ENCODE results near the gene GOLGA6L2.

The GOLGA6L2 gene, protein sequence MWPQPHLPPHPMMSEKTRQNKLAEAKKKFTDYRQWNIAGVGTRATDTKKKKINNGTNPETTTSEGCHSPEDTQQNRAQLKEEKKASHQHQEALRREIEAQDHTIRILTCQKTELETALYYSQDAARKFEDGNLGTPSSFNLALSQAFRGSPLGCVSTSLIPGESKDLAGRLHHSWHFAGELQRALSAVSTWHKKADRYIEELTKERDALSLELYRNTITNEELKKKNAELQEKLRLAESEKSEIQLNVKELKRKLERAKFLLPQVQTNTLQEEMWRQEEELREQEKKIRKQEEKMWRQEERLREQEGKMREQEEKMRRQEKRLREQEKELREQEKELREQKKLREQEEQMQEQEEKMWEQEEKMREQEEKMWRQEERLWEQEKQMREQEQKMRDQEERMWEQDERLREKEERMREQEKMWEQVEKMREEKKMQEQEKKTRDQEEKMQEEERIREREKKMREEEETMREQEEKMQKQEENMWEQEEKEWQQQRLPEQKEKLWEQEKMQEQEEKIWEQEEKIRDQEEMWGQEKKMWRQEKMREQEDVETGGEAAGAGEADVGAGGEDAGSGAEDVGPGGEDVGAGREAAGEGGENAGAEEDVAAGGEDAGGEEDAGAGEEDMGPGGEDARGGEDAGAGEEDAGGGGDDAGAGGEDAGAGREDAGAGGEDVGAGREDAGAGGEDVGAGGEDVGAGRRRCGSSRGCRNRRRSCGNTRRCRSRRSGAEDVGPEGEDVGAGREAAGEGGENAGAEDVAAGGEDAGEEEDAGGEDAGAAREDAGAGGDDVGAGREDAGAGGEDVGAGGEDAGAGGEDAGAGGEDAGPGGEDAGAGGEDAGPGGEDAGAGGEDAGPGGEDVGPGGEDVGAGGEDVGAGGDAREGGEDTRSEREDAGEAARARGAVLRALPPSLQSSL

GRCh38 chr15:23447107-23447500 is at the start of gene GOLGA6L2:
TSS of gene GOLGA6L2 (minus strand) at chr15:23447243. CDS start at chr15:23447181, 62 bp downstream.
- Mint-ChIP-seq H3K9me3 (no peaks in the 10 kb centered on the region), H3K4me3 (no peak within 1 kb of the TSS), H3K27ac (no peak within 1 kb of the TSS)

GRCh38 chr15:23484870-23485269 is 37.8 kb upstream of the GOLGA6L2 start:
- Mint-ChIP-seq H3K9me3 (no peaks in the 10 kb centered on the region), H3K36me3 (ENCODE audit: low read depth) (no peaks in the 10 kb centered on the region), H3K4me1 (ENCODE audit: low read depth) (no peaks in the 10 kb centered on the region), H3K27ac (no peak overlapping the region), H3K4me3 (no peak overlapping the region), H3K27me3 (ENCODE audit: low read depth) (peaks cover 4% of the 10 kb centered on the region)

More at GRCh38 chr15:23447107-23447500, at the start of gene GOLGA6L2:
- Mint-ChIP-seq H3K4me1 (ENCODE audit: low read depth) (no peaks in the 10 kb centered on the region), H3K36me3 (ENCODE audit: low read depth) (no peaks in the 10 kb centered on the region), H3K27me3 (ENCODE audit: low read depth) (no peaks in the 10 kb centered on the region)

DNA sequence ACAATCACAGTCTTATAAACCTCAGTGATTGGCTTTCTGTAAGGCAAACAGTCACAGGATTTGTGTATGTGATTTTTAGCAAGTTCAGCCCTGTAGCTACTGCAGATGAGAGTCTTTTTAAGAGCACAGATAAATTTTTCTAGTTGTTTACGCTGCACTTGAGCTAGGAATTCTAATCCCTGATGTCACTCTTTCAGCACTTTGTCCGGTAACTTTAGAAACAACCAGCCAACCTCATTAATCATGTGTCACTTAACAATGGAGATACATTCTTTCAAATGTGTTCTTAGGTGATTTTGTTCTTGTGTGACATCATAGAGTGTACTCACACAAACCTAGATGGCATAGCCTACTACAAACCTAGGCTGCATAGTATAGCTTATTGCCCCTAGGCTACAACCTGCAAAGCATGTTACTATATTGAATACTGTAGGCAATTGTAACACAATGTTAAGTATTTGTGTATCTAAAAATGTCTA is 36.8 kb upstream of the GOLGA6L2 start:
- no peaks in the 10 kb centered on the region for H3K4me1 Mint-ChIP-seq (ENCODE audit: low read depth)
- peaks cover 4% of the 10 kb centered on the region for H3K27me3 Mint-ChIP-seq (ENCODE audit: low read depth)
- no peaks in the 10 kb centered on the region for H3K9me3 Mint-ChIP-seq
- H3K4me3 Mint-ChIP-seq: no peak overlapping the region
- no peaks in the 10 kb centered on the region for H3K36me3 Mint-ChIP-seq (ENCODE audit: low read depth)
- H3K27ac Mint-ChIP-seq: no peak overlapping the region

GRCh38 chr15:23482764-23483489 is 35.9 kb upstream of the GOLGA6L2 start:
- H3K36me3 Mint-ChIP-seq (ENCODE audit: low read depth): no peaks in the 10 kb centered on the region
- no peaks in the 10 kb centered on the region for H3K4me1 Mint-ChIP-seq (ENCODE audit: low read depth)
- H3K9me3 Mint-ChIP-seq: no peaks in the 10 kb centered on the region
- peaks cover 4% of the 10 kb centered on the region for H3K27me3 Mint-ChIP-seq (ENCODE audit: low read depth)
- no peak overlapping the region for H3K27ac Mint-ChIP-seq
- no peak overlapping the region for H3K4me3 Mint-ChIP-seq

GRCh38 chr15:23482228-23482627 is 35.2 kb upstream of the GOLGA6L2 start:
- no peak overlapping the region for H3K4me3 Mint-ChIP-seq
- H3K27me3 Mint-ChIP-seq (ENCODE audit: low read depth): peaks cover 4% of the 10 kb centered on the region
- H3K4me1 Mint-ChIP-seq (ENCODE audit: low read depth): no peaks in the 10 kb centered on the region
- no peak overlapping the region for H3K27ac Mint-ChIP-seq
- no peaks in the 10 kb centered on the region for H3K9me3 Mint-ChIP-seq
- no peaks in the 10 kb centered on the region for H3K36me3 Mint-ChIP-seq (ENCODE audit: low read depth)

DNA sequence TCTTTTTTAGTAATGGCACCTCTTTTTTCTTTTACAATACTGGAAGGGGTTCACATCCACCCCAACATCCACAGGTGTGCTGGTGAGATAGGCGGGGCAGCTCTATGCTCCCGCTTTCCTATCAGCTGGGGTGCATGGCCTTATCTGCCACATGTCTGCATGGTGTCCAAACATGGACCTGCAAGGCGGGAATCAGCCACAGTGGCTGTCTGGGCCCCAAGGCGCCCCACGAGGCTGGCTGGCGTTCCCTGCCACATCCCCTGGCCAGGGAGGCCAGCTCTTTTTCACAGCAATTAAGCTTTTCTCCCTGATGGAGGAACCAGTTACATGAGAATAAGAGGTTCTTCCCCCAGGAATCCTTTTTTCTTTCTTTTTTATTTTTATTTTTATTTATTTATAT is 30.9 kb upstream of the GOLGA6L2 start:
- Mint-ChIP-seq H3K36me3 (ENCODE audit: low read depth) (no peaks in the 10 kb centered on the region), H3K27me3 (ENCODE audit: low read depth) (peaks cover 4% of the 10 kb centered on the region), H3K9me3 (no peaks in the 10 kb centered on the region), H3K27ac (no peak overlapping the region), H3K4me3 (no peak overlapping the region), H3K4me1 (ENCODE audit: low read depth) (no peaks in the 10 kb centered on the region)

- no peaks in the 10 kb centered on the region for H3K36me3 Mint-ChIP-seq (ENCODE audit: low read depth)
- H3K9me3 Mint-ChIP-seq: no peaks in the 10 kb centered on the region
- H3K27ac Mint-ChIP-seq: no peak overlapping the region
- H3K27me3 Mint-ChIP-seq (ENCODE audit: low read depth): no peaks in the 10 kb centered on the region
- no peak overlapping the region for H3K4me3 Mint-ChIP-seq
- no peaks in the 10 kb centered on the region for H3K4me1 Mint-ChIP-seq (ENCODE audit: low read depth)
Measured at GRCh38 chr15:23472678-23473077, 25.6 kb upstream of the GOLGA6L2 start.

DNA sequence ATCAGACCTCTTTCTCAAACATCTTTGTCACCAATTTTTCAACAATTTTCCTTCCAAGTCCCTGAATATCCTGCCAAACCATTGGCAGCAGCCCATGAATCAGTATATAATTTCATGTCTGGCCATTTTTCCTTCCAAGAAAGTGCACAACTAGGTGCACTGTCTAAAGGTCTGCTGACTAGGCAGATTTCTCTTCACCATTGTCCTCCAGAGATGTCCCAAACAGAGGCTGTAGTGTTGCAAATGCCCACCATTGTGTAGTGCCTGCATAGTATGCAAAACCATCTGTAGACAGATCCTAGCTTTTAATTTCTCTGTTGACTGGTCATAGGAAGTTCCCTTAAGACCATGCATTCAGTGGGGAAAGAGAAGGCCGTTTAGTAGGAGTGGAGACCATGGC is 25.0 kb upstream of the GOLGA6L2 start:
- H3K27me3 Mint-ChIP-seq (ENCODE audit: low read depth): no peaks in the 10 kb centered on the region
- H3K4me3 Mint-ChIP-seq: no peak overlapping the region
- no peaks in the 10 kb centered on the region for H3K9me3 Mint-ChIP-seq
- no peaks in the 10 kb centered on the region for H3K4me1 Mint-ChIP-seq (ENCODE audit: low read depth)
- H3K27ac Mint-ChIP-seq: no peak overlapping the region
- H3K36me3 Mint-ChIP-seq (ENCODE audit: low read depth): no peaks in the 10 kb centered on the region

DNA sequence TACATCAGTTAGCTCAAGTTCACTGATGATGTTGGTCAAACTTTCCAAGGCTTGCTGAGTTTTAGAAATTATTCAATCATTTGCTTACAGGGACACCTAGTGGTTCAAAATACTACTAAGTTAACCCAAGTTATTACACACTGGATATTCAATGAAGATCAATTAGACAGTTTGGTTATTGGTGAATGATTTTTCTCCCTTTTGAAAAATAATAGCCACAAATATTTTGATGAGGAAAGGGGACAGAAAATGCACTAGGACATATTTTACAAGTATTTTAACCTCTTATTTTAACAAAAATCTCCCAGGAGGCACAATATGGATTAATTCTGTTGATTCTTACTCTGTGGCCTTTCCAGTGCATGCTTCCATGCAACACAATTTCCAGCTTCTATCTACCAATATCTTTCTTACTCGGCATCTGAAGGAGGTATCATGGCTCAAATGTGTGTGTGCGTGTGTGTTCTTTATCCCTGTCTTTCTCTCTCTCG is 20.1 kb upstream of the GOLGA6L2 start:
- Mint-ChIP-seq H3K36me3 (ENCODE audit: low read depth) (no peaks in the 10 kb centered on the region), H3K9me3 (no peaks in the 10 kb centered on the region), H3K4me1 (ENCODE audit: low read depth) (no peaks in the 10 kb centered on the region), H3K27me3 (ENCODE audit: low read depth) (no peaks in the 10 kb centered on the region), H3K27ac (no peak overlapping the region), H3K4me3 (no peak overlapping the region)

DNA sequence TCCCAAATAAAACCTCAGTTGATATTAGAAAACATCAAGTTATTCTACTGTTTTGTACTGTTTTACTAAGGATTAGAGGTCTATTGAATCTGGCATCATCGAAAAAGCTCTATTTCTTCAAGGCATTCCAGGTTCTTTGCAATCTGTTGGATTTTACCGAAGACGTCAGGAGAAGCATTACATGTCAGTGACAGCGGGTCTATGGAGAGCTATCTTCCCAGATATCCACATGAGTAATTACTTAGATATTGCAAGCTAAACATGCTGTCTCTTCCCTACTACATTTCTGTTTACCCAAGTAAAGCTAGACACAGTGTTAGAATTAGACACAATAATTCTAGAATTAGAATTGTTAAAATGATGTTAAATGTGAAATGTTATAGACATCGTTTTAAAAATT is 10.8 kb upstream of the GOLGA6L2 start:
- Mint-ChIP-seq H3K4me3 (no peak overlapping the region), H3K36me3 (ENCODE audit: low read depth) (no peaks in the 10 kb centered on the region), H3K9me3 (no peaks in the 10 kb centered on the region), H3K4me1 (ENCODE audit: low read depth) (no peaks in the 10 kb centered on the region), H3K27me3 (ENCODE audit: low read depth) (no peaks in the 10 kb centered on the region), H3K27ac (no peak overlapping the region)

- Mint-ChIP-seq H3K36me3 (ENCODE audit: low read depth) (no peaks in the 10 kb centered on the region), H3K4me3 (no peak overlapping the region), H3K9me3 (no peaks in the 10 kb centered on the region), H3K4me1 (ENCODE audit: low read depth) (no peaks in the 10 kb centered on the region), H3K27me3 (ENCODE audit: low read depth) (no peaks in the 10 kb centered on the region), H3K27ac (no peak overlapping the region)
Measured at GRCh38 chr15:23446215-23447106, 582 bp downstream of the GOLGA6L2 start.

- no peak overlapping the region for H3K27ac Mint-ChIP-seq
Measured at GRCh38 chr15:23444269-23444668, 2.8 kb downstream of the GOLGA6L2 start.

GRCh38 chr15:23441204-23441603 is 5.8 kb downstream of the GOLGA6L2 start:
- Mint-ChIP-seq H3K27me3 (ENCODE audit: low read depth) (no peaks in the 10 kb centered on the region), H3K36me3 (ENCODE audit: low read depth) (no peaks in the 10 kb centered on the region), H3K27ac (no peak overlapping the region), H3K4me3 (no peak overlapping the region), H3K9me3 (no peaks in the 10 kb centered on the region), H3K4me1 (ENCODE audit: low read depth) (no peaks in the 10 kb centered on the region)

More at GRCh38 chr15:23444269-23444668, 2.8 kb downstream of the GOLGA6L2 start:
- H3K4me3 Mint-ChIP-seq: no peak overlapping the region
- no peaks in the 10 kb centered on the region for H3K27me3 Mint-ChIP-seq (ENCODE audit: low read depth)
- H3K36me3 Mint-ChIP-seq (ENCODE audit: low read depth): no peaks in the 10 kb centered on the region
- no peaks in the 10 kb centered on the region for H3K9me3 Mint-ChIP-seq
- no peaks in the 10 kb centered on the region for H3K4me1 Mint-ChIP-seq (ENCODE audit: low read depth)
